Gastrocnemius medialis (tissue), 4 donors: ENCODE measurements around the gene SHD. TPM values are rescaled to one million over a fixed set of nuclear protein-coding genes. Genes with fewer than 3 reads are reported as not detected.

Source experiments
- ATAC-seq, 2 donors: fragments of 150-250 bp; one replicate each; pipeline ENCODE4 v1.9.1; 2016
- DNase-seq, 2 donors: peaks; one replicate each; pipeline ENCODE4 v3.0.0-alpha.2; 2019
- H3K27ac ChIP-seq, 4 donors: fragments of 200-600 bp; sonication (generic); 1 replicate in 1 of 4; 2 replicates in 3 of 4; pipeline ENCODE4 v1.5.1; 2016 to 2018; ENCODE audit warnings: mild to moderate bottlenecking in 2 of 4, moderate library complexity in 1 of 4
- H3K27me3 ChIP-seq, 3 donors: fragments of 200-600 bp; sonication (generic) in 2 of 3; 1 replicate in 1 of 3; 2 replicates in 2 of 3; pipeline versions ENCODE4 v1.5.1 to v1.6.0; 2016 to 2019; ENCODE audit warnings: mild to moderate bottlenecking in 1 of 3, moderate library complexity in 1 of 3
- H3K36me3 ChIP-seq, 2 donors: fragments of 200-600 bp; sonication (generic) in 1 of 2; one replicate each; pipeline ENCODE4 v1.5.1; 2017 to 2018
- H3K4me1 ChIP-seq, 2 donors: fragments of 200-600 bp; sonication (generic) in 1 of 2; one replicate each; pipeline ENCODE4 v1.5.1; 2016 to 2017; ENCODE audit warnings: mild to moderate bottlenecking in 2 of 2
- H3K4me3 ChIP-seq, 4 donors: fragments of 200-600 bp; sonication (generic) in 3 of 4; 1 replicate in 1 of 4; 2 replicates in 3 of 4; pipeline ENCODE4 v1.5.1; 2016 to 2019; ENCODE audit warnings: mild to moderate bottlenecking in 2 of 4
- H3K9me3 ChIP-seq, 3 donors: fragments of 200-600 bp; sonication (generic) in 2 of 3; 1 replicate in 1 of 3; 2 replicates in 2 of 3; pipeline ENCODE4 v1.5.1; 2016 to 2019
- CTCF ChIP-seq, 5 experiments: fragments of 450-650 bp in 3 of 5; fragments of 200-600 bp in 2 of 5; sonication (generic) in 2 of 5; IDR thresholded peaks in 4 of 5; conservative IDR thresholded peaks in 1 of 5; 1 replicate in 4 of 5; 2 replicates in 1 of 5; pipeline ENCODE4 v1.5.1; 2016 to 2019; ENCODE audit warnings: antibody characterized with exemption in 5 of 5, mild to moderate bottlenecking in 3 of 5, moderate library complexity in 3 of 5
- POLR2A ChIP-seq, 2 donors: fragments of 450-650 bp; IDR thresholded peaks; one replicate each; pipeline ENCODE4 v1.6.1; 2017; ENCODE audit warnings: antibody characterized with exemption in 2 of 2, mild to moderate bottlenecking in 2 of 2, moderate library complexity in 2 of 2
- in situ Hi-C, 4 donors: fragments of 200-750 bp; cut with MboI; loops; one replicate each; pipeline versions ENCODE4 v1.15.0 to v1.8.0; 2017; ENCODE audit warnings: low sequenced_read_pairs in 4 of 4
- intact Hi-C: fragments of 100-400 bp; cut with DNase I; formaldehyde crosslinking; loops from one replicate; pipeline ENCODE4 v1.15.1; 2023; ENCODE audit warnings: low total_unique reads
- total RNA-seq, 4 donors: library from RNA; depleted of rRNA; stranded (reverse); fragments of >200 nt; gene quantifications; one replicate each; pipeline versions ENCODE4 v1.1.0 to v1.2.3, GENCODE V29; 2016

Gene SHD
- total RNA-seq, 4 donors from 2014 or later: 0.26 TPM; not detected in 3

- ATAC-seq (no peak), DNase-seq (no peak)
- intact Hi-C loops: loop anchor here (5.0 kb wide), 1 partner anchor 136 kb away; the partner anchor contains the start of genes CHAF1A and SH3GL1
- Histone ChIP-seq H3K4me1 (no peaks in the 10 kb centered on the region), H3K27ac (no peak overlapping the region), H3K9me3 (no peaks in the 10 kb centered on the region), H3K36me3 (peaks cover 0 to 78% of the 10 kb centered on the region in 2 donors), H3K4me3 (no peak overlapping the region), H3K27me3 (no peaks in the 10 kb centered on the region)
- in situ Hi-C loops: loop anchor here in 3 of 4 donors (10.0 to 25.0 kb wide), 4 partner anchors 88 to 371 kb away; partner anchors contain the start of genes CHAF1A (in 1 of the 3), SH3GL1 (in 1 of the 3) and TNFAIP8L1 (in 1 of the 3)
- TF ChIP-seq POLR2A (IDR thresholded peaks at IDR 0.05) (no peak), CTCF (IDR thresholded peaks at IDR 0.05 in 4 of 5, conservative IDR thresholded peaks at IDR 0.05 in 1 of 5) (no peak)
Observed at GRCh38 chr19:4266253-4267000, 12.6 kb upstream of the SHD start.

GRCh38 chr19:4267101-4267900 lies 11.8 kb upstream of the SHD start:
- intact Hi-C loops: loop anchor here (1.0 to 5.0 kb wide), 2 partner anchors 86 to 135 kb away; partner anchors contain the start of genes CHAF1A and SH3GL1

GRCh38 chr19:4267901-4268815 lies 10.9 kb upstream of the SHD start:
- Histone ChIP-seq H3K36me3 (peaks cover 0 to 64% of the 10 kb centered on the region in 2 donors), H3K4me3 (no peak overlapping the region)
- ATAC-seq: no peak

More at GRCh38 chr19:4267101-4267900, 11.8 kb upstream of the SHD start:
- Histone ChIP-seq H3K36me3 (peaks cover 0 to 72% of the 10 kb centered on the region in 2 donors), H3K27ac (no peak overlapping the region), H3K4me1 (no peaks in the 10 kb centered on the region), H3K4me3 (no peak overlapping the region), H3K27me3 (no peaks in the 10 kb centered on the region), H3K9me3 (no peaks in the 10 kb centered on the region)
- DNase-seq: peak in 1 of 2 donors; percentile 7
- in situ Hi-C loops: loop anchor here in 3 of 4 donors (10.0 to 25.0 kb wide), 4 partner anchors 88 to 370 kb away; partner anchors contain the start of genes CHAF1A (in 1 of the 3), SH3GL1 (in 1 of the 3) and TNFAIP8L1 (in 1 of the 3)
- peak; percentile 76 to 90 (median 78) for TF ChIP-seq CTCF (IDR thresholded peaks at IDR 0.05 in 4 of 5, conservative IDR thresholded peaks at IDR 0.05 in 1 of 5)
- TF ChIP-seq POLR2A (IDR thresholded peaks at IDR 0.05): no peak
- peak in 1 of 2 donors; percentile 44 for ATAC-seq

More at GRCh38 chr19:4267901-4268815, 10.9 kb upstream of the SHD start:
- Histone ChIP-seq H3K27me3 (no peaks in the 10 kb centered on the region), H3K27ac (no peak overlapping the region), H3K4me1 (no peaks in the 10 kb centered on the region), H3K9me3 (no peaks in the 10 kb centered on the region)
- TF ChIP-seq CTCF (IDR thresholded peaks at IDR 0.05 in 4 of 5, conservative IDR thresholded peaks at IDR 0.05 in 1 of 5) (no peak), POLR2A (IDR thresholded peaks at IDR 0.05) (no peak)
- in situ Hi-C loops: loop anchor here in 3 of 4 donors (10.0 to 25.0 kb wide), 4 partner anchors 87 to 369 kb away; partner anchors contain the start of genes CHAF1A (in 1 of the 3), SH3GL1 (in 1 of the 3) and TNFAIP8L1 (in 1 of the 3)
- intact Hi-C loops: loop anchor here (1.0 to 5.0 kb wide), 2 partner anchors 85 to 134 kb away; partner anchors contain the start of genes CHAF1A and SH3GL1
- no peak for DNase-seq
